ENCODE data around the gene MYADML2.
"Not testable (repeated sequence)": the region's sequence is repeated elsewhere in the genome, so short reads cannot be mapped to it uniquely, and the experiment has no call there.

MYADML2 gene

GRCh38 chr17:81947189-81947588 lies at the start of gene MYADML2:
MYADML2 (minus strand) TSS chr17:81947233; CDS start chr17:81941741, 5,492 bp downstream.
- DNase-seq (ENCODE audit: low read depth): no peak

GRCh38 chr17:81996232-81996756 lies 49.3 kb upstream of the MYADML2 start:
- no peak for DNase-seq (ENCODE audit: low read depth)

- DNase-seq (ENCODE audit: low read depth): no peak
Observed at GRCh38 chr17:81995463-81996231, 48.6 kb upstream of the MYADML2 start.

- no peak for DNase-seq (ENCODE audit: low read depth)
Observed at GRCh38 chr17:81994593-81995462, 47.8 kb upstream of the MYADML2 start.

- no peak for DNase-seq (ENCODE audit: low read depth)
Observed at GRCh38 chr17:81993729-81994592, 46.9 kb upstream of the MYADML2 start.

GRCh38 chr17:81992306-81993102 lies 45.5 kb upstream of the MYADML2 start:
- no peak for DNase-seq (ENCODE audit: low read depth)

- DNase-seq (ENCODE audit: low read depth): no peak
Observed at GRCh38 chr17:81991684-81992305, 44.8 kb upstream of the MYADML2 start.

- DNase-seq (ENCODE audit: low read depth): no peak
Observed at GRCh38 chr17:81990836-81991683, 44.0 kb upstream of the MYADML2 start.

- no peak for DNase-seq (ENCODE audit: low read depth)
Observed at GRCh38 chr17:81987161-81987770, 40.2 kb upstream of the MYADML2 start.

- DNase-seq (ENCODE audit: low read depth): no peak
Observed at GRCh38 chr17:81986606-81987005, 39.6 kb upstream of the MYADML2 start.

- no peak for DNase-seq (ENCODE audit: low read depth)
Observed at GRCh38 chr17:81984773-81985410, 37.9 kb upstream of the MYADML2 start.

GRCh38 chr17:81983639-81984373 lies 36.8 kb upstream of the MYADML2 start:
- no peak for DNase-seq (ENCODE audit: low read depth)

GRCh38 chr17:81983011-81983638 lies 36.1 kb upstream of the MYADML2 start:
- DNase-seq (ENCODE audit: low read depth): no peak

GRCh38 chr17:81981511-81981910 lies 34.5 kb upstream of the MYADML2 start:
- DNase-seq (ENCODE audit: low read depth): not testable (repeated sequence)

GRCh38 chr17:81980707-81981343 lies 33.8 kb upstream of the MYADML2 start:
- no peak for DNase-seq (ENCODE audit: low read depth)

- DNase-seq (ENCODE audit: low read depth): no peak
Observed at GRCh38 chr17:81980122-81980521, 33.1 kb upstream of the MYADML2 start.

All from activated T-helper 9 cell treated with anti-CD3 and anti-CD28 coated beads, Interleukin-2, amount 50 U/mL, for 16 hours (primary cell).